ENCODE measurements around the gene TEX14. TPM values are rescaled to one million over a fixed set of nuclear protein-coding genes. Genes with fewer than 3 reads are reported as not detected.

Gene TEX14
- total RNA-seq, 1 experiment from 2014 or later: not detected

DNA sequence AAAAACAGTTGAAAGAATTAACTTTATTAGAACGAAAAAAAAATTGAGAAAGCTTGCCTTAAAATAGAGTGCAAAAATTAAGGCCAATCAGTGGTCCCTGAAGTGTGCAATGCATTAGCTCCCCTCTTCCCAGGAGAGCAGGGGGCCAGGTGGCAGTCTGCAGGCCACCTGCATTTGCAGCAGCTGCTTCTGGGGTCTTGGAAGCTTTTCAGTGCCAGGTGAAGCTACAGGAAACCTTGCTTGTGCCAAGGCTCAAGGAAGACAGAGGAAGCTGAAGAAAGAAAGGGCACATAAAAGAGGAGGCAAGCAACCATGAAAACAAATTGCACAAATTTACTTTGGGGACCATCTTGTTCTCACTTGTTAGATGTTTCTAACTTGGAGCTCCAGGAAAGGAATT is 126.9 kb downstream of the TEX14 start:
- no peaks in the 10 kb centered on the region for H3K27me3 Mint-ChIP-seq (ENCODE audit: insufficient read depth, unreplicated experiment)
- H3K4me1 Mint-ChIP-seq (ENCODE audit: insufficient read depth, unreplicated experiment): no peaks in the 10 kb centered on the region
- H3K4me3 Mint-ChIP-seq (ENCODE audit: unreplicated experiment): no peak overlapping the region
- intact Hi-C loops (cut with micrococcal nuclease): no loop called here
- BruUV-seq (replicated peaks): no TSS peak
- no peaks in the 10 kb centered on the region for H3K36me3 Mint-ChIP-seq (ENCODE audit: insufficient read depth, unreplicated experiment)
- TF ChIP-seq CTCF (IDR thresholded peaks at IDR 0.05; ENCODE audit: unreplicated experiment): no peak
- POLR2A ChIA-PET: no interaction called here
- DNase-seq (ENCODE audit: unreplicated experiment): no peak
- H3K27ac Mint-ChIP-seq (ENCODE audit: low read depth, unreplicated experiment): no peak overlapping the region
- H3K9me3 Mint-ChIP-seq (ENCODE audit: unreplicated experiment): no peaks in the 10 kb centered on the region
- CTCF ChIA-PET: interaction anchor here (0.7 to 1.2 kb wide), 2 partner anchors 46 to 1044 kb away, joined by 3 to 4 read pairs; no protein-coding TSS in a partner anchor

DNA sequence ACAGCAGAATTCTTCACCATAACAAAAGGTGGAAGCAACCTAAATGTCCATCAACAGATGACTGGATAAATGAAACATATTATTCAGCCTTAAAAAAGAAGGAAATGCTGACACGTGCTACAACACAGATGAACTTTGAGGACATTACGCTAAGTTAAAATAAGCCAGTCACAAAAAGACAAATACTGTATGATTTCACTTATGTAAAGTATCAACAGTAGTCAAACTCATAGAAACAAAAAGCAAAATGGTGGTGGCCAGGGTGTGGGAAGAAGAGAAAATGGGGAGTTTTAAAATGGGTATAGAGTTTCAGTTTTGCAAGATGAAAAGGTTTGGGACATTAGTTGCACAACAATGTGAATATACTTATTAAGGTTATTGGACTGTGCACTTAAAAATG is 127.6 kb downstream of the TEX14 start:
- TF ChIP-seq CTCF (IDR thresholded peaks at IDR 0.05; ENCODE audit: unreplicated experiment): no peak
- Mint-ChIP-seq H3K36me3 (ENCODE audit: insufficient read depth, unreplicated experiment) (no peaks in the 10 kb centered on the region), H3K4me3 (ENCODE audit: unreplicated experiment) (no peak overlapping the region), H3K27me3 (ENCODE audit: insufficient read depth, unreplicated experiment) (no peaks in the 10 kb centered on the region), H3K27ac (ENCODE audit: low read depth, unreplicated experiment) (no peak overlapping the region), H3K4me1 (ENCODE audit: insufficient read depth, unreplicated experiment) (no peaks in the 10 kb centered on the region), H3K9me3 (ENCODE audit: unreplicated experiment) (no peaks in the 10 kb centered on the region)
- intact Hi-C loops (cut with micrococcal nuclease): no loop called here
- CTCF ChIA-PET: interaction anchor here (0.7 kb wide), 1 partner anchor 1045 kb away, joined by 3 read pairs; no protein-coding TSS in a partner anchor
- no peak for DNase-seq (ENCODE audit: unreplicated experiment)
- POLR2A ChIA-PET: no interaction called here
- no TSS peak for BruUV-seq (replicated peaks)

DNA sequence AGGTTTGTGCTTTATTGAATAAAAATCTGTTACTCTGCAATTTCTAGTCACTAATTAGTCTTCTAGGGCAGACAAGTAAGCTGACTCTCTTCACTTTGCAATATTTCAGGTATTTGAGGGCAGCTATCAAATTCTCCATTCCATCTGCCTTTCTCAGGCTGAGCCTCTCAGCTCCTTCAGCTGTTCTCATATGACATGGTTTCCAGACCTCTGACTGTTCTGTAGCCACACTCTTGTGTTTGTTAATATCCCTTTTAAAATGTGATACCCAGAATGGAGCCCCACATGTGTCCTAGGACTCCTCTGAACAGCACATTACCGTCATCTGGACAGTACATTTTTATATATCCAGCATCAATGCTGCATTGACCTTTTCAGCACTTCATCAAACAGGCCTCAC is 131.3 kb downstream of the TEX14 start:
- Mint-ChIP-seq H3K4me3 (ENCODE audit: unreplicated experiment) (no peak overlapping the region), H3K9me3 (ENCODE audit: unreplicated experiment) (no peaks in the 10 kb centered on the region), H3K27ac (ENCODE audit: low read depth, unreplicated experiment) (no peak overlapping the region), H3K36me3 (ENCODE audit: insufficient read depth, unreplicated experiment) (peaks cover 6% of the 10 kb centered on the region), H3K27me3 (ENCODE audit: insufficient read depth, unreplicated experiment) (no peaks in the 10 kb centered on the region), H3K4me1 (ENCODE audit: insufficient read depth, unreplicated experiment) (no peaks in the 10 kb centered on the region)
- CTCF ChIA-PET: interaction anchor here (0.9 to 1.2 kb wide), 2 partner anchors 19 to 27 kb away, joined by 3 to 4 read pairs; no protein-coding TSS in a partner anchor
- POLR2A ChIA-PET: interaction anchor here (2.5 kb wide), 1 partner anchor 71 kb away, joined by 9 read pairs; no protein-coding TSS in a partner anchor
- TF ChIP-seq CTCF (IDR thresholded peaks at IDR 0.05; ENCODE audit: unreplicated experiment): no peak
- no TSS peak for BruUV-seq (replicated peaks)
- intact Hi-C loops (cut with micrococcal nuclease): no loop called here
- no peak for DNase-seq (ENCODE audit: unreplicated experiment)

GRCh38 chr17:58557981-58558380 is 133.9 kb downstream of the TEX14 start:
- BruUV-seq (replicated peaks): no TSS peak
- POLR2A ChIA-PET: interaction anchor here (0.5 kb wide), 1 partner anchor 73 kb away, joined by 3 read pairs; no protein-coding TSS in a partner anchor

More at GRCh38 chr17:58557981-58558380, 133.9 kb downstream of the TEX14 start:
- intact Hi-C loops (cut with micrococcal nuclease): no loop called here
- no peak overlapping the region for H3K27ac Mint-ChIP-seq (ENCODE audit: low read depth, unreplicated experiment)
- no peak for TF ChIP-seq CTCF (IDR thresholded peaks at IDR 0.05; ENCODE audit: unreplicated experiment)
- CTCF ChIA-PET: interaction anchor here (0.6 to 0.8 kb wide), 2 partner anchors 39 to 134 kb away, joined by 3 read pairs; partner anchors contain the start of gene TEX14
- H3K36me3 Mint-ChIP-seq (ENCODE audit: insufficient read depth, unreplicated experiment): peaks cover 6% of the 10 kb centered on the region
- H3K4me3 Mint-ChIP-seq (ENCODE audit: unreplicated experiment): no peak overlapping the region
- no peaks in the 10 kb centered on the region for H3K27me3 Mint-ChIP-seq (ENCODE audit: insufficient read depth, unreplicated experiment)
- no peaks in the 10 kb centered on the region for H3K4me1 Mint-ChIP-seq (ENCODE audit: insufficient read depth, unreplicated experiment)
- DNase-seq (ENCODE audit: unreplicated experiment): no peak
- no peaks in the 10 kb centered on the region for H3K9me3 Mint-ChIP-seq (ENCODE audit: unreplicated experiment)
